ENCODE data around the gene THAP10. TPM values are rescaled to one million over a fixed set of nuclear protein-coding genes. Genes with fewer than 3 reads are reported as not detected.
A peak's percentile ranks its signal among the peaks of the same experiment; 100 is the strongest.

THAP10 gene
- total RNA-seq, 3 donors from 2014 or later (not counting 1 experiment from before 2014, with no cell fraction given), result not detected

GRCh38 chr15:70852501-70853317 lies 39.5 kb downstream of the THAP10 start:
- Histone ChIP-seq H3K36me3 (ENCODE audit: control insufficient read depth, insufficient read depth, low read length) (no peaks in the 10 kb centered on the region), H3K27ac (ENCODE audit: low read length) (no peak overlapping the region), H3K4me1 (ENCODE audit: control insufficient read depth, insufficient read depth, low read length) (peaks cover 7% of the 10 kb centered on the region), H3K9me3 (ENCODE audit: control insufficient read depth, insufficient read depth, low read length) (no peaks in the 10 kb centered on the region), H3K27me3 (ENCODE audit: control insufficient read depth, insufficient read depth, low read length) (peaks cover 20% of the 10 kb centered on the region), H3K4me3 (ENCODE audit: low read length) (no peak overlapping the region)
- H3K9me3 Mint-ChIP-seq, result no peaks in the 10 kb centered on the region
- WGBS (ENCODE audit: insufficient coverage), result 84% methylated on average over 9 of the region's 11 CpGs
- DNase-seq (no peak), ATAC-seq (no peak)
- H3K4me1 Mint-ChIP-seq, result peaks cover 6% of the 10 kb centered on the region in 2 donors
- intact Hi-C loops (cut with micrococcal nuclease), result no loop called here
- H3K27ac Mint-ChIP-seq, result no peak overlapping the region
- peak overlapping the region; percentile 76 for H3K4me3 Mint-ChIP-seq
- TF ChIP-seq CTCF (IDR thresholded peaks at IDR 0.05), result no peak
- H3K36me3 Mint-ChIP-seq, result no peaks in the 10 kb centered on the region
- H3K27me3 Mint-ChIP-seq (ENCODE audit: low read depth in 2 of 2), result peaks cover 34 to 66% of the 10 kb centered on the region in 2 donors

- no peak overlapping the region for H3K4me3 ChIP-seq (ENCODE audit: low read length)
- H3K27me3 ChIP-seq (ENCODE audit: control insufficient read depth, insufficient read depth, low read length), result peaks cover 20% of the 10 kb centered on the region
- WGBS (ENCODE audit: insufficient coverage), result 89% methylated on average over 6 of the region's 6 CpGs
- intact Hi-C loops (cut with micrococcal nuclease), result no loop called here
- Mint-ChIP-seq H3K27me3 (ENCODE audit: low read depth in 2 of 2) (peaks cover 33 to 67% of the 10 kb centered on the region in 2 donors), H3K9me3 (no peaks in the 10 kb centered on the region), H3K27ac (no peak overlapping the region), H3K4me1 (peaks cover 6% of the 10 kb centered on the region in 2 donors), H3K4me3 (no peak overlapping the region), H3K36me3 (no peaks in the 10 kb centered on the region)
- no peak overlapping the region for H3K27ac ChIP-seq (ENCODE audit: low read length)
- no peaks in the 10 kb centered on the region for H3K36me3 ChIP-seq (ENCODE audit: control insufficient read depth, insufficient read depth, low read length)
- peaks cover 7% of the 10 kb centered on the region for H3K4me1 ChIP-seq (ENCODE audit: control insufficient read depth, insufficient read depth, low read length)
- DNase-seq (no peak), ATAC-seq (no peak)
- TF ChIP-seq CTCF (IDR thresholded peaks at IDR 0.05), result no peak
- H3K9me3 ChIP-seq (ENCODE audit: control insufficient read depth, insufficient read depth, low read length), result no peaks in the 10 kb centered on the region
Observed at GRCh38 chr15:70851889-70852288, 40.3 kb downstream of the THAP10 start.

GRCh38 chr15:70845602-70846360 lies 46.5 kb downstream of the THAP10 start:
- peaks cover 4% of the 10 kb centered on the region for H3K27me3 ChIP-seq (ENCODE audit: control insufficient read depth, insufficient read depth, low read length)
- H3K4me1 Mint-ChIP-seq, result no peaks in the 10 kb centered on the region
- intact Hi-C loops (cut with micrococcal nuclease), result no loop called here
- H3K27me3 Mint-ChIP-seq (ENCODE audit: low read depth in 2 of 2), result peaks cover 17 to 43% of the 10 kb centered on the region in 2 donors
- H3K36me3 Mint-ChIP-seq, result no peaks in the 10 kb centered on the region
- no peaks in the 10 kb centered on the region for H3K9me3 ChIP-seq (ENCODE audit: control insufficient read depth, insufficient read depth, low read length)
- TF ChIP-seq CTCF (IDR thresholded peaks at IDR 0.05), result no peak
- no peak for DNase-seq
- H3K4me1 ChIP-seq (ENCODE audit: control insufficient read depth, insufficient read depth, low read length), result no peaks in the 10 kb centered on the region
- ATAC-seq, result no peak
- WGBS (ENCODE audit: insufficient coverage), result 91% methylated on average over 6 of the region's 6 CpGs
- no peak overlapping the region for H3K4me3 ChIP-seq (ENCODE audit: low read length)
- H3K36me3 ChIP-seq (ENCODE audit: control insufficient read depth, insufficient read depth, low read length), result no peaks in the 10 kb centered on the region
- no peaks in the 10 kb centered on the region for H3K9me3 Mint-ChIP-seq
- H3K27ac ChIP-seq (ENCODE audit: low read length), result no peak overlapping the region
- H3K27ac Mint-ChIP-seq, result no peak overlapping the region
- no peak overlapping the region for H3K4me3 Mint-ChIP-seq
